GM12878 (cell line): ENCODE results near the gene GLO1. TPM values are rescaled to one million over a fixed set of nuclear protein-coding genes. Genes with fewer than 3 reads are reported as not detected.

Experiments
- ASH2L ChIP-seq: fragments of 300-600, 200-600 bp; sonication (generic); IDR thresholded peaks from 2 replicates; pipeline ENCODE4 v1.6.1; 2017; ENCODE audit warnings: low read depth, mild to moderate bottlenecking, borderline replicate concordance
- DPF2 ChIP-seq: fragments of 450-650 bp; IDR thresholded peaks from 2 replicates; pipeline ENCODE4 v1.6.1; 2017; ENCODE audit warnings: mild to moderate bottlenecking
- EP300 ChIP-seq, 2 experiments: fragments of 150-350 bp in 1 of 2; IDR thresholded peaks; 2 replicates each; pipeline ENCODE4 v1.6.1; 2011 to 2012; ENCODE audit warnings: low read depth in 2 of 2, low read length in 2 of 2, borderline replicate concordance in 1 of 2, improper control_type of control experiment in 1 of 2, inconsistent platforms in 1 of 2; ENCODE audit not compliant: control insufficient read depth in 1 of 2
- EZH2 ChIP-seq: IDR thresholded peaks from 2 replicates; pipeline ENCODE4 v1.6.1; 2012; ENCODE audit warnings: low read depth, mild to moderate bottlenecking, control low read depth, inconsistent platforms, low read length, borderline replicate concordance; ENCODE audit not compliant: control insufficient read depth
- GATAD2B ChIP-seq: fragments of 450-650 bp; conservative IDR thresholded peaks from 2 replicates; pipeline ENCODE4 v1.6.1; 2017; ENCODE audit warnings: low read depth, mild to moderate bottlenecking, moderate library complexity
- IKZF2 ChIP-seq, 2 experiments: fragments of 450-650 bp; IDR thresholded peaks; 2 replicates each; pipeline ENCODE4 v1.6.1; 2017; ENCODE audit warnings: mild to moderate bottlenecking in 2 of 2, moderate library complexity in 2 of 2
- MTA2 ChIP-seq: fragments of 450-650 bp; IDR thresholded peaks from 2 replicates; pipeline ENCODE4 v1.6.1; 2016; ENCODE audit warnings: low read depth, mild to moderate bottlenecking, moderate library complexity
- MYC ChIP-seq: IDR thresholded peaks from 2 replicates; pipeline ENCODE4 v1.6.1; 2011; ENCODE audit warnings: mild to moderate bottlenecking, low read length, moderate library complexity, inconsistent platforms; ENCODE audit not compliant: insufficient read depth, insufficient replicate concordance, insufficient read length, severe bottlenecking
- NBN ChIP-seq: fragments of 450-650 bp; IDR thresholded peaks from 2 replicates; pipeline ENCODE4 v1.6.1; 2016
- RELA ChIP-seq: fragments of 450-650 bp; IDR thresholded peaks from 2 replicates; pipeline ENCODE4 v1.8.0; 2014; ENCODE audit warnings: borderline replicate concordance; ENCODE audit not compliant: partially characterized antibody
- SMARCA5 ChIP-seq: fragments of 450-650 bp; IDR thresholded peaks from 2 replicates; pipeline ENCODE4 v1.6.1; 2017; ENCODE audit warnings: mild to moderate bottlenecking
- SUZ12 ChIP-seq: fragments of 200-600 bp; sonication (generic); IDR thresholded peaks from one replicate; pipeline ENCODE4 v1.6.1; 2018; ENCODE audit warnings: antibody characterized with exemption, mild to moderate bottlenecking; ENCODE audit not compliant: unreplicated experiment
- WRNIP1 ChIP-seq: IDR thresholded peaks from 2 replicates; pipeline ENCODE4 v1.6.1; 2011; ENCODE audit warnings: low read depth, low read length, improper control_type of control experiment, borderline replicate concordance
- polyA plus RNA-seq, 11 experiments: library from polyadenylated mRNA; depleted of rRNA in 4 of 11; unstranded in 6 of 11; stranded (reverse) in 5 of 11; fragments of >200 nt; fragmentation: Nextera tagmentation in 4 of 11; fragmentation: Illumina TruSeq in 1 of 11; extraction: Ambion mirVana in 4 of 11; extraction: Trizol in 1 of 11; gene quantifications; 1 replicate in 1 of 11; 2 replicates in 10 of 11; pipeline versions ENCODE4 v1.2.1 to v1.2.3, GENCODE V29; 2011 to 2016; ENCODE audit warnings: inconsistent platforms in 2 of 11, missing spikeins in 2 of 11, low read depth in 1 of 11
- total RNA-seq, 4 experiments: library from RNA; depleted of rRNA in 3 of 4; stranded (reverse); fragments of >200 nt in 3 of 4; fragmentation: Illumina TruSeq in 1 of 4; extraction: Trizol in 1 of 4; gene quantifications; 2 replicates each; pipeline versions ENCODE4 v1.2.1 to v1.2.3, GENCODE V29; 2013 to 2021
- TF ChIP-seq, protein P1 (sequence below): fragments of 450-650 bp; IDR thresholded peaks from 2 replicates; pipeline ENCODE4 v1.6.1; 2016; ENCODE audit warnings: mild to moderate bottlenecking
- TF ChIP-seq, protein P2 (sequence below): IDR thresholded peaks from 2 replicates; pipeline ENCODE4 v1.6.1; 2011; ENCODE audit warnings: borderline replicate concordance, low read depth, mild to moderate bottlenecking, moderate library complexity, mixed read lengths, low read length; ENCODE audit not compliant: insufficient read depth; ENCODE audit errors: extremely low read length
- TF ChIP-seq, protein P3 (sequence below), 3 experiments: IDR thresholded peaks in 2 of 3; conservative IDR thresholded peaks in 1 of 3; 2 replicates each; pipeline ENCODE4 v1.5.1; 2011; ENCODE audit warnings: low read depth in 3 of 3, low read length in 3 of 3, mild to moderate bottlenecking in 3 of 3, control low read depth in 2 of 3, moderate library complexity in 2 of 3, inconsistent platforms in 1 of 3, mixed read lengths in 1 of 3; ENCODE audit not compliant: control insufficient read depth in 2 of 3, insufficient read depth in 1 of 3; ENCODE audit errors: extremely low read depth in 1 of 3
- TF ChIP-seq, protein P4 (sequence below): IDR thresholded peaks from 2 replicates; pipeline ENCODE4 v1.6.1; 2012; ENCODE audit warnings: mild to moderate bottlenecking, low read depth, low read length
- TF ChIP-seq, protein P5 (sequence below): IDR thresholded peaks from 2 replicates; pipeline ENCODE4 v1.6.1; 2011; ENCODE audit warnings: borderline replicate concordance, low read depth, mild to moderate bottlenecking, moderate library complexity, low read length; ENCODE audit not compliant: insufficient read depth, poor library complexity, severe bottlenecking

GLO1 gene
- total and polyA plus RNA-seq, 10 of the 15 experiments (the other 5 are each of a cell fraction or from before 2014, with no cell fraction given): 105 to 227 (median 150) TPM

DNA sequence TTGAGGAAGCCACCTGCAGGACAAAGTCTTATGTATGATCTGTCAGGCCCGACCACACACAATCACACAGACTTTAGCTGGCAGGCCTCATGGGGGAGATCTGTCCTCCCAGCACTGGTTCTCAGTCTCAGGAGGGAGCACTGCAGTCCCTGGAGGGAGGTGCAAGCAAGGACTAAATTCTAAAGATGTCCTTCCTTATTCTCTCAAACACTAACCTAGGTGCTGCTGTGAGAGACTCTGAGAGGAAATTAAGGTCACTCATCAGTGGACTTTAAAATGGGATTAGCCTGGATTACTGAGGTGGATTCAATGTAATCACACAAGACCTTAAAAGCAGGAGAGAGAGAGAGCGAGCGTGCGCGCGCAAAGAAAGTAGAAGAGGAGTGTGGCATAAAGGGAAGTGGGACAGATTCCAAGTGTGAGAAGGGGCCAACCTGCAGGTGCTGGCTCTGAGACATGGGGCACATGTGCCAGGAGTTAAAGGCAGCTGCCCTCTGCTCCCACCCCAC, 14.3 kb downstream of the GLO1 start (continued):
- TF ChIP-seq, protein P1, sequence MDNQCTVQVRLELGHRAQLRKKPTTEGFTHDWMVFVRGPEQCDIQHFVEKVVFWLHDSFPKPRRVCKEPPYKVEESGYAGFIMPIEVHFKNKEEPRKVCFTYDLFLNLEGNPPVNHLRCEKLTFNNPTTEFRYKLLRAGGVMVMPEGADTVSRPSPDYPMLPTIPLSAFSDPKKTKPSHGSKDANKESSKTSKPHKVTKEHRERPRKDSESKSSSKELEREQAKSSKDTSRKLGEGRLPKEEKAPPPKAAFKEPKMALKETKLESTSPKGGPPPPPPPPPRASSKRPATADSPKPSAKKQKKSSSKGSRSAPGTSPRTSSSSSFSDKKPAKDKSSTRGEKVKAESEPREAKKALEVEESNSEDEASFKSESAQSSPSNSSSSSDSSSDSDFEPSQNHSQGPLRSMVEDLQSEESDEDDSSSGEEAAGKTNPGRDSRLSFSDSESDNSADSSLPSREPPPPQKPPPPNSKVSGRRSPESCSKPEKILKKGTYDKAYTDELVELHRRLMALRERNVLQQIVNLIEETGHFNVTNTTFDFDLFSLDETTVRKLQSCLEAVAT: no peak; the same call in 1 of the 2 replicates
- TF ChIP-seq, protein P2, sequence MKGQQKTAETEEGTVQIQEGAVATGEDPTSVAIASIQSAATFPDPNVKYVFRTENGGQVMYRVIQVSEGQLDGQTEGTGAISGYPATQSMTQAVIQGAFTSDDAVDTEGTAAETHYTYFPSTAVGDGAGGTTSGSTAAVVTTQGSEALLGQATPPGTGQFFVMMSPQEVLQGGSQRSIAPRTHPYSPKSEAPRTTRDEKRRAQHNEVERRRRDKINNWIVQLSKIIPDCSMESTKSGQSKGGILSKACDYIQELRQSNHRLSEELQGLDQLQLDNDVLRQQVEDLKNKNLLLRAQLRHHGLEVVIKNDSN: no peak
- TF ChIP-seq ASH2L (no peak), MTA2 (peak; percentile 20; the same call in 1 of the 2 replicates), IKZF2 (IDR thresholded peaks at IDR 0.05) (peak; percentile 39 to 41; a peak in 2 of 4 replicates), SUZ12 (no peak), EP300 (IDR thresholded peaks at IDR 0.05; ENCODE audit: borderline replicate concordance in 1 of 2, control insufficient read depth in 1 of 2, low read depth in 2 of 2, low read length in 2 of 2) (no peak), DPF2 (no peak), GATAD2B (peak; percentile 80), NBN (peak; percentile 53; the same call in 1 of the 2 replicates), EZH2 (no peak), SMARCA5 (no peak), WRNIP1 (no peak), MYC (no peak), RELA (no peak)
- TF ChIP-seq, protein P3, sequence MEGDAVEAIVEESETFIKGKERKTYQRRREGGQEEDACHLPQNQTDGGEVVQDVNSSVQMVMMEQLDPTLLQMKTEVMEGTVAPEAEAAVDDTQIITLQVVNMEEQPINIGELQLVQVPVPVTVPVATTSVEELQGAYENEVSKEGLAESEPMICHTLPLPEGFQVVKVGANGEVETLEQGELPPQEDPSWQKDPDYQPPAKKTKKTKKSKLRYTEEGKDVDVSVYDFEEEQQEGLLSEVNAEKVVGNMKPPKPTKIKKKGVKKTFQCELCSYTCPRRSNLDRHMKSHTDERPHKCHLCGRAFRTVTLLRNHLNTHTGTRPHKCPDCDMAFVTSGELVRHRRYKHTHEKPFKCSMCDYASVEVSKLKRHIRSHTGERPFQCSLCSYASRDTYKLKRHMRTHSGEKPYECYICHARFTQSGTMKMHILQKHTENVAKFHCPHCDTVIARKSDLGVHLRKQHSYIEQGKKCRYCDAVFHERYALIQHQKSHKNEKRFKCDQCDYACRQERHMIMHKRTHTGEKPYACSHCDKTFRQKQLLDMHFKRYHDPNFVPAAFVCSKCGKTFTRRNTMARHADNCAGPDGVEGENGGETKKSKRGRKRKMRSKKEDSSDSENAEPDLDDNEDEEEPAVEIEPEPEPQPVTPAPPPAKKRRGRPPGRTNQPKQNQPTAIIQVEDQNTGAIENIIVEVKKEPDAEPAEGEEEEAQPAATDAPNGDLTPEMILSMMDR (IDR thresholded peaks at IDR 0.05 in 2 of 3, conservative IDR thresholded peaks at IDR 0.05 in 1 of 3; ENCODE audit: control insufficient read depth in 2 of 3, extremely low read depth in 1 of 3, insufficient read depth in 1 of 3, low read depth in 3 of 3, low read length in 3 of 3): peak in 2 of 3 experiments; percentile 12 to 18; a peak in 2 of 6 replicates
- TF ChIP-seq, protein P4, sequence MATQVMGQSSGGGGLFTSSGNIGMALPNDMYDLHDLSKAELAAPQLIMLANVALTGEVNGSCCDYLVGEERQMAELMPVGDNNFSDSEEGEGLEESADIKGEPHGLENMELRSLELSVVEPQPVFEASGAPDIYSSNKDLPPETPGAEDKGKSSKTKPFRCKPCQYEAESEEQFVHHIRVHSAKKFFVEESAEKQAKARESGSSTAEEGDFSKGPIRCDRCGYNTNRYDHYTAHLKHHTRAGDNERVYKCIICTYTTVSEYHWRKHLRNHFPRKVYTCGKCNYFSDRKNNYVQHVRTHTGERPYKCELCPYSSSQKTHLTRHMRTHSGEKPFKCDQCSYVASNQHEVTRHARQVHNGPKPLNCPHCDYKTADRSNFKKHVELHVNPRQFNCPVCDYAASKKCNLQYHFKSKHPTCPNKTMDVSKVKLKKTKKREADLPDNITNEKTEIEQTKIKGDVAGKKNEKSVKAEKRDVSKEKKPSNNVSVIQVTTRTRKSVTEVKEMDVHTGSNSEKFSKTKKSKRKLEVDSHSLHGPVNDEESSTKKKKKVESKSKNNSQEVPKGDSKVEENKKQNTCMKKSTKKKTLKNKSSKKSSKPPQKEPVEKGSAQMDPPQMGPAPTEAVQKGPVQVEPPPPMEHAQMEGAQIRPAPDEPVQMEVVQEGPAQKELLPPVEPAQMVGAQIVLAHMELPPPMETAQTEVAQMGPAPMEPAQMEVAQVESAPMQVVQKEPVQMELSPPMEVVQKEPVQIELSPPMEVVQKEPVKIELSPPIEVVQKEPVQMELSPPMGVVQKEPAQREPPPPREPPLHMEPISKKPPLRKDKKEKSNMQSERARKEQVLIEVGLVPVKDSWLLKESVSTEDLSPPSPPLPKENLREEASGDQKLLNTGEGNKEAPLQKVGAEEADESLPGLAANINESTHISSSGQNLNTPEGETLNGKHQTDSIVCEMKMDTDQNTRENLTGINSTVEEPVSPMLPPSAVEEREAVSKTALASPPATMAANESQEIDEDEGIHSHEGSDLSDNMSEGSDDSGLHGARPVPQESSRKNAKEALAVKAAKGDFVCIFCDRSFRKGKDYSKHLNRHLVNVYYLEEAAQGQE: no peak
- TF ChIP-seq, protein P5, sequence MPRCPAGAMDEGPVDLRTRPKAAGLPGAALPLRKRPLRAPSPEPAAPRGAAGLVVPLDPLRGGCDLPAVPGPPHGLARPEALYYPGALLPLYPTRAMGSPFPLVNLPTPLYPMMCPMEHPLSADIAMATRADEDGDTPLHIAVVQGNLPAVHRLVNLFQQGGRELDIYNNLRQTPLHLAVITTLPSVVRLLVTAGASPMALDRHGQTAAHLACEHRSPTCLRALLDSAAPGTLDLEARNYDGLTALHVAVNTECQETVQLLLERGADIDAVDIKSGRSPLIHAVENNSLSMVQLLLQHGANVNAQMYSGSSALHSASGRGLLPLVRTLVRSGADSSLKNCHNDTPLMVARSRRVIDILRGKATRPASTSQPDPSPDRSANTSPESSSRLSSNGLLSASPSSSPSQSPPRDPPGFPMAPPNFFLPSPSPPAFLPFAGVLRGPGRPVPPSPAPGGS: no peak
